Middle frontal gyrus (tissue), 1 donor: ENCODE results near the gene POC1B.

ENCODE experiments used
- DNase-seq: peaks from one replicate; pipeline ENCODE4 v3.0.0-alpha.2; 2015; ENCODE audit warnings: low spot score; ENCODE audit errors: extremely low spot score

Gene POC1B

DNA sequence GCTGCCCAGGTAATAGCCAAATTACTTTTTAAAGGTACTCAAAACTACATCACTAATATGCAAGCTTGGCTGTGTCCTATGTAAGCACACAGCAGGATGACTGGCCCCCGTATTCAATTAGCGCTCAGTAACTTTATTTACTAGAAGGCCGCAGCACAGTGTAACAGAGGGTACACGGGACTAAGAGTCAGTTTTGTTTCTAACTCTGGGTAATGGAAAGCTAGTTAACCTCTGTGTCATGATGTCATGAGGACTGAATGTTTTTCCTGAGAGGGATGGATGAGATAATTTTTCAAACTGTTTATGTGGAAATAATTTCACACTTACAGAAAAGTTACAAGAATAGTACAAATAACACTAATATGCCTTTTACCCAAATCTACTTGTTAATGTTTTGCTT is 28.4 kb downstream of the POC1B start:
- no peak for DNase-seq

DNA sequence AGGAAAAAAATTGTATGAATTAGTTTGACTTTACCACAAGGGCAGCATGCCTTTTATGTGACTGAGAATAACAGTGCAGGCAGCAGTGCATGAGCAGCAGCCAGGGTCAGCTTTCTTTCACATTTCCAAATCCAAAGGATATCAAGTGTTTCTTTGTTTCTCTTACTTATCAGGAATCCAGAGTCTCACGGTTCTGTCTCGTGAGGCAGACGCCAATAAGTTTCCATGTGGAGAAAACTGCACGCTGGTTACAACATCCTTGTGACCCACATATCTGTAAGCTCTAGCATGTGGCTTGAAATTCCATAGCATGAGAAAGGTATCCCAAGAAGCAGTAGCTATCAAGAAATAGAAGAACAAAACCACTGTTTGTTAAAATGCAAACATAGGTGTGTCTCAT is 28.8 kb downstream of the POC1B start:
- no peak for DNase-seq

DNA sequence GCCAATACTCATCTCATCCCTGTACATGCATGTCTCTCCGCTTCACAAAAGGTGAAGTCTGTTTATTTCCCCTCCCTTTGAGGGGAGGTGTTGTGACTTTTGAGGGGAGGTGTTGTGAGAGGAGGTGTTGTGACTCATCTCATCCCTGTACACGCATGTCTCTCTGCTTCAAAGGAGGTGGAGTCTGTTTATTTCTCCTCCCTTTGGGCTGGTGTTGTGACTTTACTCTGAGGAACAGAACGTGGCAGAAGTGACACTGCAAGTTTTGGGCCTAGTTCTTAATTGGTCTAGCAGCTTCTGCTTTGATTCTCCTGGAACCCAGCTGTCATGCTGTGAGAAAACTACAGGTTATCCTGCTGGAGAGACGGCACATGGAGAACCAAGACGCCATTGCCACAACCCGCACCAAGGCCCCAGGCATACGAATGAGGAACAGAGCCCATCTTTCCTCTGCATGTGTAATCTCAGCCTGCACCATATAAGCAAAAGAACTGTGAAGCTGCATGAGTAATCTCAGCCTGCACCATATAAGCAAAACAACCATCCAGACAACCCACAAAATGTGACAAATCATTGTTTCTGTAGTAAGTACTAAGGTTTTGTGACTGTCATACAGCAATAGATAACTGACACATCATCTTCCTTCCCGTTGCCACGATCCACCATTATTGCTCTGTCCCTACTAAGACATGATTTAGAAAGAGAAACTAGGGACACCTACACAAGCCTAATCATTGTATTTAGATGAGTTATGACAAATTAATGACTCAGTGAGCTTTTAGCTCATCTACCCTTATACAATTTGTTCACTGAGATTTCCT is 31.2 kb downstream of the POC1B start:
- DNase-seq, result no peak

DNA sequence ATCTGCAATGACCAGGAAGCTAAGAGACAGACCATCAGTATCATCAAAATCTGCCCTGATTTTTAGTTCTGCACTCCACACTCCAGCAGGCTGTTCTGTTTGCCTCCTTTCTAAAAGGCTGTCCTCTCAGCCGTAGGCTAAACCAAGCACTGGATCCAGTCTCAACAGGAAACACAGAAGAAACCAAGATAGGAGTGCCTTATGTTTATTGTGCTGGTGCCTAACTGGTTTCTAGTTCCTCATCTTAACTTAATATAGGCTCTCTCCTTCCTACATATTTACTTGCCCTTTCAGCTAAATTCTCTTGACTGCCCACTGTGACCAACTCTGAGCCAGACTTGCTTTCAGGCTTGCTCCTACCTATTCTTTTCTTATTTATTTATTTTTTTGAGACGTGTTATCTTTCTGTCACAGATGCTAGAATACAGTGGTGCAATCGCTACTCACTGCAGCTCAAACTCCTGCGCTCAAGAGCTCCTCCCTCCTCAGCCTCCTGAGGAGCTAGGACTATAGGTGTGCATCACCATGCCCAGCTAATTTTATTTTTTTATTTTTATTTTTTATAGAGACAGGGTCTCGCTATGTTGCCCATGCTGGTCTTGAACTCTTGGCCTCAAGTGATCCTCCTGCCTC is 32.1 kb downstream of the POC1B start:
- DNase-seq, result no peak

DNA sequence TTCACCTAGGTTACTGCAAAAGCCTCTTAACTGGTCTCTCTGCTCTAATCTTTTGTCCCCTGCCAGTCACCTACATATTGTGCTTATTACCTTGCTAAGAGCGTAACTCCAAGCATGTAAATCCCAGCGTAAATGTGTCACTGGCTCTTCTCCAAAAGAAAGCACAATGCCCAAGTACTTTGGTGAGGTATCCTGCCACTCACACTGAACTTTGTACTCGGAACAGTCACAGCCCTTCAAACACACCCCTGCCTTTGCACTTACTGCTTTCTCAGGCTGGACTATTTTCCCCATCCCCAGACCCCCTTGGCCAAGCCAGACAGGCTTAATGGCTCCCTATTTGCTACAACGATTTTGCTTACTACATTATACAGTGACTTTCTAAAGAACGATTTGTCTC is 33.0 kb downstream of the POC1B start:
- DNase-seq, result no peak

DNA sequence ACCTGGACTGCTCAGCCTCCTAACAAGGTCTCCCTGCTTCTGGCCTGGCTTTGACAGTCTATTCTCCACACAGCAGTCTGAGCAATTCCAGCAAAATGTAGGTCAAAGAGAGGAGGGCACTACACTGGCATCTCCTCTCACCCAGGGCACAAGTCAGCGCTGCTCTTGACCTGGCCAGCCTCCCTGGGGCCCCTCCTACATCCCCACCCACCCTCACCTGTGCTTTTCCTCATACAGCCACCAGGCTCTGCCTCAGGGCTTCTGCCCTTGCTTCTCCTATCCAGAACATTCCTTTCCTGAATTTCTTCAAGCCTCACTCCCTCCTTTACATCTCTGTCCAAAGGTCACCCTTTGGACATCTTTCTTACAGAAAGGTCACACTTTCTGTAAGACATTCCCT is 34.9 kb downstream of the POC1B start:
- DNase-seq, result no peak

DNA sequence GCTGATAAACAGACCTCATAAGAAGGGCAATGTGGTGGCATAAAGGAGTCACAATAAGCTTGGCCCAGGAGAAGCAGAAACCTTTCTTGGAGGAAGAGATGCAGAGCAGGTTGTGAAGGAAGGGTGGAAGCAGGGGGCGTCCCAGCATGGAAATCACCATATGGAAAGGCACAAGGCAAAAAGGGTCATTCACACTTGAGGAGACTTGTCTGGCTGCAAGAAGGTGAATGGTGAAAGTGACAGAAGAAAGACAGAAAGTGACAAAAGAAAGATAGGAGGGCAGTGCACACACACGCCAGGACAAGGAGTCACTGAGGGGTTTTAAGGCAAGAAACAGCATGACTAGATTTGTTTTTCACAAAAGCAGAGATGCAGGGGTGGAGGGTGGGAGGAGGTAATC is 39.6 kb downstream of the POC1B start:
- no peak for DNase-seq

DNA sequence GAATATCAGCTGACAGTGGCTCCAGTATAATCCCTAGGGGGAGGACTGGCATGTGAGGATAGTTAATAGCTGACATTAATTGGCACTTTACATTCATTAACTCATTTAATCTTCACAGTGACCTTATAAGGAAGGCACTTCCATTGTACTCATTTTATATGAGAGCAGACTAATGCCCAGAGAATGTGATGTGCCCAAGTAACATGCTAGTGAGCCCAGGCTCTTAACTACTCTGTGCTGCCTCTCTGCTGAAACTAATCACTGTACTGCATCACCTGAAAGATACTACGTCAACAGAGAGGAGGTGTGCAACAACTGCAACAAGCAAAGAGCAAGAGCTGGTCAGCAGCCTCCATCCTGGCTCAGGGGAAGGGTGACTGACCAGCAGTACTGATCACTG is 41.4 kb downstream of the POC1B start:
- DNase-seq, result no peak

DNA sequence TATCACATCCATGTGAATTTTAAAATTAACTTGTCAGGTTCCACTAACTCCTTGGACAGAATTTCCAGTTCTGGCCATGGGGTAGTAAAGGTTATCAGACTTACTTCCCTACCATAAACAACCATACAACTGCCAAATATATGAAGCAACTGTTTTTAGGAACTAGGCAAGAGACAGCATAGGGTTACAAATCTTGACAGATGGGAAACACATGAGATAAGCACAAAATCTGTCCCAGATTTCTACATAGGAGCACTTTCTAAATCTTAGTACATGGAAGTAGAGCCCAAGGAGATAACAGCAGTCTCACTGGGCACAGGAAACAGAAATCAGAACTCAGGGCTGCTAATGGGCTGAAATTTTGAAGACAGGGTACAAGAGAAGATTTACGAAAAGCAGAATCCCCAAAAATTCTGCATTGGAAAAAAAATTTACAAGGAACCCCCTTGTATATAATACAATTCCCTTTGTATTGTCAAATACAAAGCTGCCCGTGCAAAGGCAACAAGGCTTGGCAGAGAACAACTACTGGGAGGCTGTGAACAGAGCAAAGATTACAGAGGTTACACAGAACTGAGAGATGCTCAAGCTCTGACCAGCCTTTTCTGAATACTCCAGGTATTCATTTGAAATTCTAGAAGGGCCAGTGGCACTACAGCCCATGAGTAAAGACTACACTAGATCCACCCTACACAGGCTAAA is 44.5 kb downstream of the POC1B start:
- DNase-seq, result no peak

DNA sequence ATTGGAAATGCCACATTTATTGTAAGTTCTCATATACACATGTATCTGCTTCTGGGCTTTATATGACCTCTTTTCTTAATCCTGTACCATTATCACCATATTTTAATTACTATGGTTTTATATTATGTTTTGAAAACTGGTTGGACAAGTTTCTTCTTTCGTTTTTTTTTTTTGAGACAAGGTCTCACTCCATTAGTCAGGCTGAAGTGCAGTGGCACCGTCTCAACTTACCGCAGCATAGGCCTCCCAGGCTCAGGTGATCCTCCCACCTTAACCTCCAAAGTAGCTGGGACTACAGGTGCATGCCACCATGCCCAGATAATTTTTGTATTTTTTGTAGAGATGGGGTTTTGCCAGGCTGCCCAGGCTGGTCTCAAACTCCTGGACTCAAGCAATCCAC is 45.9 kb downstream of the POC1B start:
- DNase-seq, result no peak

DNA sequence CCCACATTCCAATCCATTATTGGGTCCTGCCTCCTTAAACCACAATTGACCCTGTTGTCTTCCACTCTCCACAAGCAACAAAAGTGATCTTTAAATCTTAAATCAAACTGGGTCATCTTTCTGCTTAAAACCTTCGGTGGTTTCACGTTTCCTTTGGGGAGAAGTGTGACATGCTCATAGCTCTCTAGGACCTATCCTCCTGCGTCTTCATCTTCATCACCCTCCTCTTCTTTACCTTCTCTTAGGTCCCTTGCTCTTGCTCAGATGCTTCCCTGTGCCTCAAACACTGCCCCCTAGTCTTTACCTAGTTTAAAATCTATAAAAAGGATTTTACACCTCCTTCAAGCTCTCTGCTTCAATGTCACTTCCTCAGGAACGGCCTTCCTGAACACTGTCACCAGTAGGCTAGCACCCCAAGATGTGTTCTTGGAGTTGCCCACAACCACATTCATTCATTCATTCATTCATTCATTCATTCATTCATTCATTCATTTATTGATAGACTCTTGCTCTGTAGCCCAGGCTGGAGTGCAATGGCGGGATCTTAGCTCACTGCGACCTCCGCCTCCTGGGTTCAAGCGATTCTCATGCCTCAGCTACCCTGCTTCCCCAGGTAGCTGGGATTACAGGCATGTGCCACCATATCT is 48.1 kb downstream of the POC1B start:
- DNase-seq, result no peak

DNA sequence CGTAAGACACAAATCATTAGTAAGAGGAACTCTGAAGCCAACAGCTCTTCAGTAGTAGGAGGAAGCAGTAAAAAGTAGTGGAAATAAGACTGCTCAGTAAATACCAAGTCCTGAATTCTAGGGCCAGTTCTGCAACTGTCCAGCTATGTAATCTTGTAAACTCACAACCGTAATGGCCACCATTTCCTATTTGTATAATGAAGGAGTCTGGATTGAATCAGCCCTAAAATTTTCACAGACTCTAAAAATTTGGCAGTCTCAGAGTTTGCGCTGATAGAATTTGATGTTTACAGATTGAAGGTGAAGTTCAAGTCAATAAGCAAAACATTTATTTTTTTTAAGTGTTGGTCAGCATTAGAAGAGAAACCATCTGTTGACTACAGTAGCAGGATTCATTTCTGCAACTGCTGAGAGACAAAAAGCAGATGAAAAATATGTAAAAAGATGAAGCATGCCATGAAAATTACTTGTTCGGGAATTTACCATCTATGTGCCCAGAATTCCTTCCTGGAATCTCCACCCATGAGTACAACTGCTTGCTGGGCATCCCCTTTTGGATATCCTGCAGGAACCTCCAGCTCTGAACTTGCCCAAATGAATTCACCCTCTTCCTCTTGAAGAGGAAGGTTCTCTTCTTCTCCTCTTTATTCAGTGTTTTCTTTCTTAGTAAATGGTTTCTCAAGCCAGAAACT is 48.8 kb downstream of the POC1B start:
- DNase-seq, result no peak

DNA sequence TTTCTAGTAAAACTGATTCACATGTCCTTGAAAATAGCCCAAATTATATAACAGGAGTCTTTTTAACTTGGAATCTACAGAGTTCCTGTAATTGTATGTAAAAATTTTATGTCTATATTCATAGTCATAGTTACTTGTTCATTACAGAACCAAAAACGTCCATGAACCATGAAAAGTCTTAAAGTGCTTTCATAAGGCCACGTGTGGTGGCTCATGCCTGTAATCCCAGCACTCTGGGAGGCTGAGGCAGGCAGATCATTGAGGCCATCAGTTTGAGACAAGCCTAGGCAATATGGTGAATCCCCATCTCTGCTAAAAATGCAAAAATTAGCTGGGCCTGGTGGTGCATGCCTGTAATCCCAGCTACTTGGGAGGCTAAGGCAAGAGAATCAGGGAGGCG is 49.6 kb downstream of the POC1B start:
- no peak for DNase-seq

DNA sequence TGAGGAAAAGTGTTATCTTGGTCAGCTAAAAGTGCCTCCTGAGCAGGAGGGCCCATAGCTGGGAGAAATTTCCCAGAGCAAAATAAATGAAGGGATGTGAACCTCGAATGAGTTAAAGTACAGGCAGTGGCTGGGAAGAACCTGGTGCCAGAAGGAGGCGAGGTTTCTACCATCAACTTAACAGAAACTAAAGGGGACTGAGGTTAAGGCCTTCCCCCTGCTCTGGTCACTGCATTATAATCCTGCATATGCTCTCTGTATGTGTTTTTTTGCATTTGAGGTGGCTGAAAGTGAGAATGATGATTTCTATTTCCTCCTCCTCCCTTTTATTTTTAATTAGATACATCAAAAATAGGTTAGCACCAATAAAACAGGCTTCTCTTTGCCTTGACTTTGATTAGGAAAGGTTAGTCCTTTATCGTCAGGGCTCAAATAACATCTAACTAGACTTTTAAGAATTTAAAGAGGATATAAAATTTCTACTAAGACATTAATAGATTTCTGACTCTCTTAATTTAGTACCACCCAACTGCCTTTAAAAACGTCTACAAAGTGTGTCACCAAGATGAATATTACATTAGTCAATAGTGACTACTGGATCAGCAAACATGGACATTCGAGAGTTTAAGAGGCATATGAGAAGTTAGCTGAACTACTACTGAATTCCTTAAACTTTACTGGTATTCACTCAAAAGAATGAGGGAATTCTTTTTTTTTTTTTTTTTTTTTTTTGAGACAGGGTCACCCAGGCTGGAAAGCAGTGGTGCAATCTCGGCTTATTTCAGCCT is 50.5 kb downstream of the POC1B start:
- no peak for DNase-seq

DNA sequence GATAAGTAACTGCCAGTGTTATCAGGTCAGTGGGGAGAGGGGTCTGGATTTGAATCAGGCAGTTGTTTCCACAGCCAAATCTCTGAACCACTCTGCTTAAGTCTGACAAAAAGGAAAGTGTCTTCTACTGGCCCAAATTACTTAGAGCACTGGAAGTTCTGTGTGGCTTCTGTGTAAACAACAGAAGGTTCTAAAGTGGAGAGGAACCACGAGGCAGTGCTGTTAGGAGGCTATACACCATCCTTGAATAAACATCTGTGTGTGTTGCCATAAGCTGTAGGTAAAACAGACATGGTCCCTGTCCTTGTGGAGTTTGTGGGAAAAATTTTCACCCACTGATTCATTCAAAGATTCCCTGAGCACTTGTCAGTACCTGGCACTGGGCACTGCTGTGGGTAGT is 51.2 kb downstream of the POC1B start:
- DNase-seq, result no peak

DNA sequence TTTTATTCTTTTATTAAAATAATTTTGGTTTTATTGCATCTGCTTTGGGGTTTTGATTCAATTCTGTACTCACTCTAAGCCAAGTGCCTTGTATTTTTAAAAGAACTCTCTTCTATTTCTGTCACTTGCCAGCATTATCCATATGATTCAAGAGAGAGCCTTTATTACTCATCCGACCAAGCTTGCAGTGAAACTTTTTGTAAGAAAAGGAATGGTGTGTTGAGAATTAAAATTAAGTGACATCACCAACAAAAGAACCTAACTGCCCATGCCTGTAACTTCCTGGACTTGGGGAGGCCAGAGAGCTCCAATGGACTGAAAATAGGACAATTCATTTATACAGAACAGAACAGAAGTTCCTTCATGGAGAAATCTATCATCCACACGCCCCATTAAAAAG is 53.3 kb downstream of the POC1B start:
- no peak for DNase-seq

DNA sequence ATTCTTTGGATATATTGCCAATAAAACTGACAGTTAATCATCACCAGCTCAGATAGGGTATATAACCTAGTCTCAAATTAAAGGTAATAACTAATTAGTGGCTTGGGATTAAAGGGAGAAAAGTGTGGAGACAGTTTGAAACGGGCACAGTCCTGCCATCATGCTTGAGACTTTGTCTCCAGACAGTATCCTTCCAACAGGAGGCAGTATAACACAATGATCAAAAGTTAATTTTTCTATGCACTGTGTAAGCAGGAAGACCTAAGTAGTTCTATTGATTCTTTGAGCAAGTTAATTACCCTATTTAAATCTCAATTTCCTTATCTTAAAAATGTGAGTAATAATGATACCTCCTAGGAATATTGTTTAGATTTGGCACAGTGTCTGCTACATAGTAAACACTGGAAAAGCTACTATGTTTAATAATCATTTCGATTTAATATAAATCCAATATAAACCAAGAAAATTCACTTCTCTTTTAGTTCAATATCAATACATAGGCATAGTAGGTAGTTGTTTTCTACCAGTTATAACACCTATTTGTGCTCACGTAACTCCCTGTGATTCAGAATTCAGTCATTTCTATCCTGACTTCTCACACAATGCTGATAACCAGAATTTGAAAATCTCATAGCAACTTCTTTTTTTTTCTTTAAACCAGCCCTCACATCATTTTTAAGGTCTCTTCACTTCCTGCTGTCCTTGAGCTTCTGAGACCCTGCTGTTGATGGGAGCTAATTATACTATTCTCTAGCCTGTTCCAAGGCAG is 54.9 kb downstream of the POC1B start:
- no peak for DNase-seq

DNA sequence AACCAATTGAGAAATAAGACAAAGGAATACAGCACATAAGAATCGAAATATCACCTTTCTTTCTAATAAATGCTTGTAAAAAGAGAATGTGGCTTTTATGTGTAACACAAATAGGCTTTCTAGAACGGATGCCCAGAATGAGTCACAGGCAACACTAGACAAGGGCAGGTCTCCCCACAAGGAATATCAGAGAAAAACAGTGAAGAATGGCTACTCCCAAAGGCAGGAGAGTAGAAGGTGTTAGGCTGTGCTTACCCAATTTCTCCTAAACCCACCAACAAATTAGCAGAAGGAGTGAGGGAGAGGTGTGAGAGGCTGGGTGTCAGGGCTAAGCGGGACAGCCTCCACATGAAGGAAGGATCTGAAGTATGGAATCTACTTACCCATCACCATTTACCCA is 56.5 kb downstream of the POC1B start:
- no peak for DNase-seq

DNA sequence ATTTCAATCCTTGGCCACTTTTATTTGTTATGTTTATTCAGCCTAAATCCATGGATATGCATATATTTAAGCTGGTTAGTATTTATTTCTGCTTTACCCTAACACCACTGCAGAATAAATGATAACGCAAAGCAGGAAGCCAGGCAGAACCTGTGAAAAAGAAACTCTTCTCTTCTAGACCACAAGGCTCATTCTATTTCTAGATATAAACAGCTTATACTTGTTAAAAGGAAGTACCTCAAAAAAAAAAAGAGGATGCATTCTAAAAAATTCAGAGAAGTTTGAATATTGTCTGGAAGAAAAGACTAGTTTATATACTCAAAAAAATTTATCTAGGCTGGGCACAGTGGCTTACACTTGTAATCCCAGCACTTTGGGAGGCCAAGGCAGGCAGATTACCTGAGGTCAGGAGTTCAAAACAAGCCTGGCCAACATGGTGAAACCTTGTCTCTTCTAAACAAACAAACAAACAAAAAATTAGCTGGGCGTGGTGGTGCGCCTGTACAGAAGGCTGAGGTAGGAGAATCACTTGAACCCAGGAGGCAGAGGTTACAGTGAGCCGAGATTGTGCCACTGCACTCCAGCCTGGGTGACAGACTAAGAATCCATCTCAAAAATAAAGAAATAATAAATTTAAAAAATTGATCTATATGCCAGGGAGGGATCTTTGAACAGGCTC is 57.1 kb downstream of the POC1B start:
- no peak for DNase-seq
